PFSK-1 (cell line): ENCODE data around the gene MPO.

Source experiments
- FOXP2 ChIP-seq: optimal IDR thresholded peaks from 2 replicates; pipeline ENCODE3; 2011; ENCODE audit warnings: borderline replicate concordance, control low read depth, inconsistent platforms; ENCODE audit not compliant: insufficient read depth; ENCODE audit errors: extremely low read length, extremely low read depth
- POLR2AphosphoS5 ChIP-seq: IDR thresholded peaks from 2 replicates; pipeline ENCODE4 v1.6.1; 2012; ENCODE audit warnings: low read depth, mild to moderate bottlenecking, control low read depth, low read length, moderate library complexity
- REST ChIP-seq, 2 experiments: IDR thresholded peaks; 2 replicates each; pipeline versions ENCODE4 v1.6.1 to v1.8.0; 2011 to 2012; ENCODE audit warnings: low read depth in 2 of 2, low read length in 2 of 2, control low read depth in 1 of 2, inconsistent platforms in 1 of 2, mild to moderate bottlenecking in 1 of 2, moderate library complexity in 1 of 2; ENCODE audit not compliant: insufficient read depth in 1 of 2
- SIN3A ChIP-seq: IDR thresholded peaks from 2 replicates; pipeline ENCODE4 v1.6.1; 2012; ENCODE audit warnings: mild to moderate bottlenecking, low read length, moderate library complexity, borderline replicate concordance; ENCODE audit not compliant: insufficient read depth
- TAF1 ChIP-seq: IDR thresholded peaks from 2 replicates; pipeline ENCODE4 v1.6.1; 2012; ENCODE audit warnings: low read length, control low read depth, borderline replicate concordance; ENCODE audit not compliant: insufficient read depth

- TF ChIP-seq TAF1 (no peak), POLR2AphosphoS5 (no peak), REST (IDR thresholded peaks at IDR 0.05; ENCODE audit: insufficient read depth in 1 of 2, low read depth in 2 of 2, low read length in 2 of 2) (no peak), FOXP2 (no peak), SIN3A (no peak)
Measured at GRCh38 chr17:58325289-58325726, 44.6 kb upstream of the MPO start.
